Peyer's patch (tissue), 4 donors: ENCODE results near the gene HSPB7.

Experiments used
- POLR2A ChIP-seq, 2 donors: fragments of 450-650 bp; IDR thresholded peaks; one replicate each; pipeline ENCODE4 v1.5.1; 2017; ENCODE audit warnings: antibody characterized with exemption in 2 of 2, mild to moderate bottlenecking in 2 of 2, moderate library complexity in 2 of 2
- TF ChIP-seq, protein P1 (sequence below), 6 experiments: fragments of 450-650 bp in 4 of 6; fragments of 200-600 bp in 2 of 6; sonication (generic) in 1 of 6; IDR thresholded peaks; one replicate each; pipeline ENCODE4 v1.5.1; 2017 to 2019; ENCODE audit warnings: antibody characterized with exemption in 6 of 6, mild to moderate bottlenecking in 3 of 6, moderate library complexity in 1 of 6

DNA sequence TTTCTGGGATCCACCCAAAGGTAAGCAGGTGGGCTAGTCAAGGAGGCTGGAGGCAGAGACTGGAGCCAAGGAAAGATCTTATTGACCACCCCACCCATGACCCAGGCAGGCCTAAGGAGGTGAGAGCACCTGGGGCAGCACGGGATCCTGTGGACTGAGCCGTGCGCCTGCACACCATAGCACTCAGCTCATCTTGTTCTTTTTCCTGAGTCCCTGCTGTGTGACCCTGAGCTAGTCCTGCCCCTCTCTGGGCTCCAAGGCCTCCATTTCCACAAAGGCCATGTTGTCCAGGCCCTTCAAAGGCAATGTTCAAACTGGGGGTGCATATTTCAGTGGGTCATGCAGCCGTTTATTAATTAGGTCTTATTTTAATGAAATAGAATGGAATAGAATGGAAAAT is 48.4 kb upstream of the HSPB7 start:
- TF ChIP-seq, protein P1, sequence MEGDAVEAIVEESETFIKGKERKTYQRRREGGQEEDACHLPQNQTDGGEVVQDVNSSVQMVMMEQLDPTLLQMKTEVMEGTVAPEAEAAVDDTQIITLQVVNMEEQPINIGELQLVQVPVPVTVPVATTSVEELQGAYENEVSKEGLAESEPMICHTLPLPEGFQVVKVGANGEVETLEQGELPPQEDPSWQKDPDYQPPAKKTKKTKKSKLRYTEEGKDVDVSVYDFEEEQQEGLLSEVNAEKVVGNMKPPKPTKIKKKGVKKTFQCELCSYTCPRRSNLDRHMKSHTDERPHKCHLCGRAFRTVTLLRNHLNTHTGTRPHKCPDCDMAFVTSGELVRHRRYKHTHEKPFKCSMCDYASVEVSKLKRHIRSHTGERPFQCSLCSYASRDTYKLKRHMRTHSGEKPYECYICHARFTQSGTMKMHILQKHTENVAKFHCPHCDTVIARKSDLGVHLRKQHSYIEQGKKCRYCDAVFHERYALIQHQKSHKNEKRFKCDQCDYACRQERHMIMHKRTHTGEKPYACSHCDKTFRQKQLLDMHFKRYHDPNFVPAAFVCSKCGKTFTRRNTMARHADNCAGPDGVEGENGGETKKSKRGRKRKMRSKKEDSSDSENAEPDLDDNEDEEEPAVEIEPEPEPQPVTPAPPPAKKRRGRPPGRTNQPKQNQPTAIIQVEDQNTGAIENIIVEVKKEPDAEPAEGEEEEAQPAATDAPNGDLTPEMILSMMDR (IDR thresholded peaks at IDR 0.05) = no peak
- TF ChIP-seq POLR2A (IDR thresholded peaks at IDR 0.05) = no peak
